GM19023 (cell line): ENCODE data around the gene KRT38.

Experiments used
- ATAC-seq: cut with Tn5 transposase; IDR thresholded peaks from one replicate; pipeline ENCODE4 v1.9.1; 2021; ENCODE audit warnings: mild to moderate bottlenecking, moderate library complexity; ENCODE audit not compliant: unreplicated experiment

Gene KRT38

DNA sequence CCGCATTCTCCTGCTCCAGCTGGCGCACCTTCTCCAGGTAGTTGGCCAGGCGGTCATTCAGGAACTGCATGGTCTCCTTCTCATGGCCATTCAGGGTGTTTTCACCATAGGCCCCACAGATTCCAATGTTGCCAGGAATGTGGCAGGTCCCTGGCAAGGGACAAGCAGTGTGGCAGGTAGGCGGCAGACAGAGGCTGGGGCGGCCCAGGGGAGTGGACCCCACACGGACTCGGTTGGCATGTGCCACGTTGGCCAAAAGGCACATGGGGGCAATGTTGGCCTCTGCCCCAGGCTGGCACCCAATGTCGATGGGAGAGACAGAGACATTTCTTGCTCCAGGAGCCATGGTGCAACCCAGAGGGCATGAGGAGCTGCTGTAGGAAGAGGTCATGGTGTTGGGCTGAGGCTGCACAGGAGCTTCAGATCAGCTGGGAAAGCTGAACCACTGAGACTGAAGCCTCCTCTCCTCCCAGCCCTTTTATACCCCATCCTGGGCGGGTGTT lies at the start of gene KRT38:
Gene KRT38, minus strand, starts transcription at position 453 of the 503 bp plus-strand sequence. Its CDS starts 62 bp downstream, at position 391.
- no peak for ATAC-seq

DNA sequence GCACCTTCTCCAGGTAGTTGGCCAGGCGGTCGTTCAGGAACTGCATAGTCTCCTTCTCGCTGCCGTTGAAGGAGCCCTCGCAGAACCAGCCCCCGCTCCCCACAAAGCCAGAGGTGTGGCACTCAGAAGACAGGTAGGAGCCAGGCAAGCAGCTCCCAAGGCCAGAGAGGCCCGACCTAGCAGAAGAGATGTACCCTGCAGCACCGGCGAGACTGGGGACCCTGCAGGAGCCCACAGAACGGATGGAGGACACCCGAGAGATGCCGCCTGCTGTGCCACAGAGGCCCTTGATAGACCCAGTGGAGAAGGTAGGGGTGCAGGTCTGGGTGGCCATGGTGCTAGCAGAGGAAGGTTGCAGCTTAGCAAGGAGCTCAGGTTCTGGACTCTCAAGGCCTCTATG lies 48.7 kb upstream of the KRT38 start, which contains the start of gene KRT36:
Gene KRT36, minus strand, starts transcription at position 380 of the 400 bp plus-strand sequence. Its CDS starts 46 bp downstream, at position 334.
- no peak for ATAC-seq

- no peak for ATAC-seq
Observed at GRCh38 chr17:41486809-41487530, 46.2 kb upstream of the KRT38 start.

GRCh38 chr17:41486316-41486715 lies 45.5 kb upstream of the KRT38 start:
- ATAC-seq: no peak

- ATAC-seq: no peak
Observed at GRCh38 chr17:41484920-41485904, 44.4 kb upstream of the KRT38 start.

- ATAC-seq: no peak
Observed at GRCh38 chr17:41483991-41484826, 43.4 kb upstream of the KRT38 start.

DNA sequence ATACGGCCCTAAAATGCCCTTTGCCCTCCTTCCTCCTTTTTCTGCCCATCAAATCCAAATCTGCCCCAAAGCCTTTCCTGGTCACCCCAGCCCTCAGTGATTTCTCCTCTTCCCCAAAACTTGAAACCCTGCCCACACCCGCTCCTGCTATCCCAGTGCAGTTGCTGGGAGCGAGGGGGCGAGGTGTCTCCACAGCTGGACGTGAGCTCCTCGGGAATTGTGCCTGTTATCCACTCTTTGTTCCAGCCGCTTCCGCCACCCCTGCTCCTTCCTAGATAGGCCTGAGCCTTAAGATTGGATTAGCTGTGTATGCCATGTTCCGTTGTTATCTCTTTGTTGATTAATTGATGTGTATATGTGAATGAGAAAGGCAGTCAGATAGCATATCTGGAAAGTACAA lies 42.7 kb upstream of the KRT38 start:
- ATAC-seq: no peak

DNA sequence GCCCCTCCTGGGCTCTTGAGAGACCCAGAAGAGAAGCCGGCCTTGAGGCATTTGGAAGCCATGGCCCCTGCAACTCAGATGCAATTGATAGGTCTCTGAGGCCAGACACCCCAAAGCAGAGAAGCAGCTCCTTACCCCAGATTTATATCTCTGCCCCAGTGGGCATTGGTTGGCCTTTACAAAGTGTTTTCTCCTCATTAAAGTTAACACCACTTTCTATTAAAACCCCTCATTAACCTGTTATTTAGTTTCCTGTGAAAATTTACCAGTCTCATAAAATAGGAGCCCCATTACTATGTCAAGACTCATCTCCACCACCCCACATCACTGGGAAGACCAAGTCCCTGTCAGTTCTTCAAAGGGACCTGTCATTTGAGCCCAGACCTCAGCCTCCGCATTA lies 40.3 kb upstream of the KRT38 start, which contains the start of gene KRT35:
Gene KRT35, minus strand, starts transcription at position 116 of the 400 bp plus-strand sequence. Its CDS starts 54 bp downstream, at position 62.
- no peak for ATAC-seq

DNA sequence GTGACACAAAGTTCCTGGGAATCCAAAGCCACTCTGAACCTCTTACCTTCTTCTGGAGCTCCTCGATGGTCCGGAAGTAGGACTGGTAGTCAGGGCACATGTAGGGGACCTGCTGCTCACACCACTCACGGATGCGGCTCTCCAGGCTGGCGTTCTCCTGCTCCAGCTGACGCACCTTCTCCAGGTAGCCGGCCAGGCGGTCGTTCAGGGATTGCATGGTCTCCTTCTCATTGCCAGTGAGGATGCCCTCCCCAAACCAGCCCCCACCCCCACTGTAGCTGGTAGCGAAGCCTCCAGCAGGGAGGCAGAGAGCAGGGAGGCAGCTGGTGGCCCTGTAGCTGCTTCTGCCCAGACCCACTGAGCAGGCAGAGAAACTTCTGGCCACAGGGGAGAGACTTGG lies 39.8 kb upstream of the KRT38 start:
- no peak for ATAC-seq

DNA sequence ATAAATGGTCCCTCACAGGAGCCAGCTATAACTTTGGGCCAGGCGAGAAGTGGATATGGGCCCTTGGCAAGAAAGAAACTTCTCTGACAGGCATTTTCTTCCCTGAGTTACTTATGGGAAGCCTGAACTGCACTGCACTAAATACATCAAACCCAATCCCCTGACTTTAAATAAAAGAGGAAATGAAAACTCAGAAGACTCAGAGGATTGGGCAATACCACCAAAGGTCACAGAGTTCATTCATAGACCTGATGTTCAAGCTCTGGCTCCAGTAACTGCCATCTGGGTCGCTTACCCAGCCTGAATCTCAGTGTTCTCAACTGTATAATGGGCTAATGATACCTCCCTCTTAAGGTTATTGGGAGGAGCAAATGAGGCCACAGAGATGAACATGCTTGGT lies 39.4 kb upstream of the KRT38 start:
- no peak for ATAC-seq

DNA sequence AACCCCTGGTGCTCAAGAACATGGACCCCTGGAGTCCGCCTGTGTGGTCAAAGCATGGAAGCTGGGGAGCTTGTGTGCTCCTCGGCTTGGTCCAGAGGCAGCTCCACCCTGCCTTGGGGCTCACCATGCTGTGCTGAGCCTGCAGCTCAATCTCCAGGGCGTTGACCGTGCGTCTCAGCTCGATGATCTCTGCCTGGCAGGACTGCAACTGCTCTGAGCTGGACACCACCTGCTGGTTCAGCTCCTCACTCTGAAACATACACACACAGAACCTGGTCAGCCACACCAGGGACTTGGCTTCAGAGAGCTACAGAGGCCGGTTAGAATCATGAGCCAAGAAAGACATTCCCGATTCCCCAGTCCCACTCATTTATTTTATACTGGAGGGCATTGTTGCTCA lies 37.5 kb upstream of the KRT38 start:
- no peak for ATAC-seq

GRCh38 chr17:41476866-41477815 lies 36.4 kb upstream of the KRT38 start:
- ATAC-seq: no peak

DNA sequence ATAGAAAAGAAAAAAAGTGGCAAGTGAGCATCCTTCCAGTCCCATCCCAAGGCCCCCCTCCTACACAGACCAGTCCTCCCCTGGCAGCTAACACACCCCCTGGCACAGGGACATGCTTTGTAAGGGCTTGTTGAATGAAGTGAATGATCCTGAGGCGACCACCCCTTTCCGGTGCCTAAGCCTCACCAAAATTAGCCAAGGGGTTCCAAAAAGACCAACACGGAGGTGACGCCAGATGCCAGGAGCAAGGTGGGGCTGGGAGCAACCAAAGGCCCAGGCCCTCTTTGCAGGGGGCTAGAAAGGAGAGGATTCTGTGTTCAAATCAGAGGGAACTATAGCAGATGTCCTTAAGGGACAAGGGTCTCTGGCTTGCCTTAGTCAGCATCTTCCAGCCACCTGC lies 34.6 kb upstream of the KRT38 start:
- no peak for ATAC-seq

DNA sequence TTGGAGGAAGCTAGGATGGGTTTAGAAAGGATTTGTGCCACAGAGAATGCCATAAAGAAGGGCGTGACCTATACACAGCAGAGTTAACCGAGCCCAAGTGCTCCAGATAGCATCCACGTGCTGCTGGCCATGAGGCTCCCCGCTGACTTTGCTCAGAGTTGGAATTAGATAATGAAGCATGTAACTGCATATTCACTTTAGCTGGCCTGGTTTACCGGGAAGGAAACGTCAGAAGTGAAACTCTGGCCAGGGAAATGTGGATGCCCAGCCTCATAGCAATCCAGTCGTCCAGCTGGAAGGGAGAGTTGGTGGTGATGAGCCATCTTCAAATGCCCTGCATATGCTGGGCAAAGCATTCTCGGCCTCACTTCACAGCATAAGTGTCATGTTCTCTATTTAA lies 34.1 kb upstream of the KRT38 start:
- ATAC-seq: no peak

GRCh38 chr17:41468346-41468745 lies 27.6 kb upstream of the KRT38 start:
- no peak for ATAC-seq

DNA sequence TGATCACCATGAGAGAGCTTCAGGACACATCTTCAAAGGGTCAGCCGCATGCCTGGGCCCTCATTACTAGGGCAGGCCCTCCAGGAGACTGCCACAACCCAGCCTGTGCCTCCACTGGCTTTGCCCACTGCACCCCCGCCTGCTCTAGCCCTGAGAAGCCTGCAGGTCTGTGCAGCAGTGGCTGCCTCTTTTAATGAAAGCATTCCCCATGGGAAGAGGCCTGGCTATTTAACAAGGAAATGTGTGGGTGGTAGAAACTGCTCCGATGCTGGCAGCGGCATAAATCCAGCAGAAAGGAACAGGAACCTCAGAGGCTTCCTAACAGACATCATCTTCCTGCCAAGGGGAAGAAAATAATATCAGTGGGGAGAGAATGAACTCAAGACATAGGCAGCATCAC lies 26.8 kb upstream of the KRT38 start:
- no peak for ATAC-seq

GRCh38 chr17:41466988-41467387 lies 26.2 kb upstream of the KRT38 start, which contains the start of gene KRT32:
Gene KRT32 (minus strand): TSS chr17:41467386. CDS start chr17:41467325, 61 bp downstream.
- no peak for ATAC-seq

- no peak for ATAC-seq
Observed at GRCh38 chr17:41464682-41465081, 23.9 kb upstream of the KRT38 start.

DNA sequence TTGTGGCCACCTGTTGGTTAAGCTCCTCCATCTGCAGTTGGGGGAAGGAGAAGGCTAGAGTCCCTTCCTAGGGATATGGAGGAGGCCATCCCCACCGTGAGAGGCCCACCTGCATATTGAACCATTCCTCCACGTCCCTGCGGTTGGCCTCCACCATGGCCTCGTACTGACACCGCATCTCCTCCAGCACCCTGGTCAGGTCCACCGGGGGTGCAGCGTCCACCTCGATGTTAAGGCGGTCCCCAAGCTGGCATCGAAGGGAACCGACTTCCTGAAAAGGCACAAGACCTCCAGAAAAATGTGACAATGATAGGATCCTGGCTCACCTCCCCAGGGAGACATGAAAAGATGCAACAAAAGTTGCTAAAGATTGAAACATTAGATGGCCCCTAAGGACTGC lies 23.4 kb upstream of the KRT38 start:
- ATAC-seq: no peak
